Ovary (tissue), 9 donors: Measurements from ENCODE around the gene CCNA1. TPM values are rescaled to one million over a fixed set of nuclear protein-coding genes. Genes with fewer than 3 reads are reported as not detected.

Experiments
- DNase-seq, 5 donors: peaks; one replicate each; pipeline ENCODE4 v3.0.0-alpha.2; 2019 to 2020
- H3K27ac ChIP-seq, 2 donors: fragments of 200-600 bp; one replicate each; pipeline versions ENCODE4 v1.5.1 to v1.8.0; 2019 to 2022
- H3K27me3 ChIP-seq: fragments of 200-600 bp; one replicate; pipeline ENCODE4 v1.8.0; 2022
- H3K36me3 ChIP-seq: fragments of 200-600 bp; sonication (generic); one replicate; pipeline ENCODE4 v1.5.1; 2019
- H3K4me1 ChIP-seq: one replicate; pipeline ENCODE4 v1.8.1; 2013; ENCODE audit warnings: mild to moderate bottlenecking, moderate library complexity; ENCODE audit not compliant: insufficient read depth
- H3K4me3 ChIP-seq: fragments of 200-600 bp; sonication (generic); one replicate; pipeline ENCODE4 v1.5.1; 2017
- H3K9me3 ChIP-seq, 2 donors: fragments of 200-600 bp in 1 of 2; sonication (generic) in 1 of 2; one replicate each; pipeline versions ENCODE4 v1.5.1 to v1.8.1; 2013 to 2019; ENCODE audit warnings: mild to moderate bottlenecking in 1 of 2, moderate library complexity in 1 of 2
- EP300 ChIP-seq: sonication (generic); formaldehyde crosslinking; IDR thresholded peaks from one replicate; pipeline ENCODE4 v1.6.1; 2017; ENCODE audit warnings: antibody characterized with exemption
- POLR2A ChIP-seq: fragments of 450-650 bp; IDR thresholded peaks from one replicate; pipeline ENCODE4 v1.6.1; 2017; ENCODE audit warnings: antibody characterized with exemption, mild to moderate bottlenecking, moderate library complexity
- WGBS, 3 donors: extraction: QIAGEN DNeasy Blood & Tissue Kit in 1 of 3; methylation state at CpG; one replicate each; pipeline versions ENCODE4 v1.1.5 to v1.1.7; 2013 to 2017; 5-methylcytosine and 5-hydroxymethylcytosine counted together
- intact Hi-C, 4 donors: fragments of 100-400 bp; cut with DNase I; formaldehyde crosslinking; loops; one replicate each; pipeline versions ENCODE4 v1.11.0 to v1.15.1; 2022 to 2023
- polyA plus RNA-seq, 2 donors: library from polyadenylated mRNA; stranded (reverse); fragments of 200-250 nt in 1 of 2; fragments of 350-450 nt in 1 of 2; fragmentation: Illumina TruSeq in 1 of 2; extraction: RNeasy Lipid Tissue Mini Kit (QIAGEN cat#74804) in 1 of 2; gene quantifications; one replicate each; pipeline ENCODE4 v1.2.3, GENCODE V29; 2013 to 2014
- total RNA-seq, 7 donors: library from RNA; depleted of rRNA in 2 of 7; stranded (reverse); fragments of >200 nt in 2 of 7; fragmentation: NEBNext Ultra II Directional in 3 of 7; extraction: Animal tissue kit (Norgen Biotek cat#: 25700) in 3 of 7; gene quantifications; one replicate each; pipeline versions ENCODE4 v1.1.0 to v1.2.4, GENCODE V29; 2016 to 2023
- TF ChIP-seq, protein P1 (sequence below), 3 donors: fragments of 450-650 bp in 2 of 3; fragments of 200-600 bp in 1 of 3; IDR thresholded peaks; one replicate each; pipeline versions ENCODE4 v1.5.1 to v1.8.0; 2016 to 2022; ENCODE audit warnings: antibody characterized with exemption in 3 of 3, mild to moderate bottlenecking in 1 of 3
- donor health status: DM: no; HTN: no; CAD: no; lungs with moderate emphysema.
- donor health status: DM: no; HTN: no; CAD: no.
- donor health status: Bipolar disorder and iron deficiency.
- donor health status: DM: yes; HTN: yes; CAD: no.
- donor health status: DM: no; HTN: no; CAD: no.
- donor health status: DM: yes; HTN: yes; CAD: no.

CCNA1 gene
- total and polyA plus RNA-seq, 9 donors = 0.13 to 12.5 (median 1.1) TPM; not detected in 2

DNA sequence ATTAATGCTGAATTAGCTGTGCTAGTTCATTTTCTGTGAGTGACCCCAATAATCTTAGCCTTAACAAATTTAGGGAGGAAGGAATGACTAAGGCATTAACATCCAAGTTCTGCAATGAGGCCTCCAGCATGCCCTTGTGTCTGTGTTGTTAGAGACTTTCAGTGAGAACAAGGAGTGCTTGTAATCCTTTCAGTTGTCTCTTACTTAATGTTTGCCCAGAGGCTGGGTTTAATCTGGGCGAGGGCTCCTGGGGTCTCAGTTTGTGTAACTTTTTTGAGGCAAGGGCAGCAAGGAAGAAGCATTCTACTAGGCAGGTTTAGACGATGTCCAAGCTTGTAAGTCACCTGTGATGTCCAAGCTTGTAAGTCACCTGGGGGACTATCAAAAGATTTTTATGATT lies 24.3 kb downstream of the CCNA1 start:
- Histone ChIP-seq H3K27me3 (no peaks in the 10 kb centered on the region), H3K4me3 (no peak overlapping the region), H3K27ac (no peak overlapping the region), H3K9me3 (no peaks in the 10 kb centered on the region), H3K4me1 (no peaks in the 10 kb centered on the region), H3K36me3 (no peaks in the 10 kb centered on the region)
- WGBS, 3 donors = 63 to 71% (median 71%) methylated on average over 2 of the region's 2 CpGs
- no peak for DNase-seq
- TF ChIP-seq EP300 (no peak), POLR2A (no peak)
- TF ChIP-seq, protein P1, sequence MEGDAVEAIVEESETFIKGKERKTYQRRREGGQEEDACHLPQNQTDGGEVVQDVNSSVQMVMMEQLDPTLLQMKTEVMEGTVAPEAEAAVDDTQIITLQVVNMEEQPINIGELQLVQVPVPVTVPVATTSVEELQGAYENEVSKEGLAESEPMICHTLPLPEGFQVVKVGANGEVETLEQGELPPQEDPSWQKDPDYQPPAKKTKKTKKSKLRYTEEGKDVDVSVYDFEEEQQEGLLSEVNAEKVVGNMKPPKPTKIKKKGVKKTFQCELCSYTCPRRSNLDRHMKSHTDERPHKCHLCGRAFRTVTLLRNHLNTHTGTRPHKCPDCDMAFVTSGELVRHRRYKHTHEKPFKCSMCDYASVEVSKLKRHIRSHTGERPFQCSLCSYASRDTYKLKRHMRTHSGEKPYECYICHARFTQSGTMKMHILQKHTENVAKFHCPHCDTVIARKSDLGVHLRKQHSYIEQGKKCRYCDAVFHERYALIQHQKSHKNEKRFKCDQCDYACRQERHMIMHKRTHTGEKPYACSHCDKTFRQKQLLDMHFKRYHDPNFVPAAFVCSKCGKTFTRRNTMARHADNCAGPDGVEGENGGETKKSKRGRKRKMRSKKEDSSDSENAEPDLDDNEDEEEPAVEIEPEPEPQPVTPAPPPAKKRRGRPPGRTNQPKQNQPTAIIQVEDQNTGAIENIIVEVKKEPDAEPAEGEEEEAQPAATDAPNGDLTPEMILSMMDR (IDR thresholded peaks at IDR 0.05) = no peak
- intact Hi-C loops = no loop called here

DNA sequence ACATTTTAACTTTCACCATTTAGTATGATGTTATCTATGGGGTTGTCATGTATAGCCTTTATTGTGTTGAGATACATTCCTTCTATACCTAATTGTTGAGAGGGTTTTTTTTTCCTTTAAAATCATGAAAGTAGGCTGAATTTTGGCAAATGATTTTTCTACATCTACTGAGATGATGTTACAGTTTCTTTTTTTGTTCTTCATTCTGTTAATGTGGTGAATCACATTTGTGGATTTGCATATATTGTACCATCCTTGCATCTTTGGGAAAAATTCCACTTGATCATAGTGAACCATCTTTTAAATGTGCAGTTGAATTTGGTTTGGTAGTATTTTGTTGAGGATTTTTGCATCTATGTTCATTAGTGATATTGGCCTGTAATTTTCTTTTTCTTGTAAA lies 29.2 kb downstream of the CCNA1 start:
- no peak overlapping the region for H3K27ac ChIP-seq
- H3K27me3 ChIP-seq = no peaks in the 10 kb centered on the region
- intact Hi-C loops = no loop called here
- no peak overlapping the region for H3K4me3 ChIP-seq
- DNase-seq = no peak
- H3K9me3 ChIP-seq = no peaks in the 10 kb centered on the region
- no peaks in the 10 kb centered on the region for H3K36me3 ChIP-seq
- no peak for TF ChIP-seq EP300
- no peak for TF ChIP-seq POLR2A
- TF ChIP-seq, protein P1 (IDR thresholded peaks at IDR 0.05) = no peak
- no peaks in the 10 kb centered on the region for H3K4me1 ChIP-seq

DNA sequence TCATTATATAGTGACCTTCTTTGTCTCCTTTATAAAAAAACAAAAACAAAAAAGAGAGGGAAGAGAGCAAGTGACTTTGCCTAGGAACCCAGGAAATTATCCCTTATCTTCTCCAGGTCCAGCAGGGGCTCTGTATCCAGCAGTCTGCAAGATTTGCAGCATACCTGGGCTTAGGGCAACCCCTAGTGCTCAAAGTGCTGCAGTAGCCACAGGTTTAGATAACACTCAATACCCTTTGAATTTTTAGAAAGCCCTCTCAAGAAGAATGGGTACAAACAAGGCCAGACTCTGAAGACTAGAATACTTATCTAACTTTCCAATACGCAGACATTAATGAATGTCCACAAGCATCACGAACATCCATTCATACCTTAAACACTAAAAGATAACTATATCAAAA lies 43.2 kb downstream of the CCNA1 start:
- Histone ChIP-seq H3K27me3 (no peaks in the 10 kb centered on the region), H3K27ac (no peak overlapping the region), H3K36me3 (no peaks in the 10 kb centered on the region), H3K9me3 (no peaks in the 10 kb centered on the region), H3K4me3 (no peak overlapping the region), H3K4me1 (no peaks in the 10 kb centered on the region)
- intact Hi-C loops = no loop called here
- no peak for DNase-seq
- TF ChIP-seq, protein P1 (IDR thresholded peaks at IDR 0.05) = no peak
- TF ChIP-seq EP300 (no peak), POLR2A (no peak)
- 78 to 89% (median 78%) methylated on average over 2 of the region's 2 CpGs for WGBS, 3 donors

DNA sequence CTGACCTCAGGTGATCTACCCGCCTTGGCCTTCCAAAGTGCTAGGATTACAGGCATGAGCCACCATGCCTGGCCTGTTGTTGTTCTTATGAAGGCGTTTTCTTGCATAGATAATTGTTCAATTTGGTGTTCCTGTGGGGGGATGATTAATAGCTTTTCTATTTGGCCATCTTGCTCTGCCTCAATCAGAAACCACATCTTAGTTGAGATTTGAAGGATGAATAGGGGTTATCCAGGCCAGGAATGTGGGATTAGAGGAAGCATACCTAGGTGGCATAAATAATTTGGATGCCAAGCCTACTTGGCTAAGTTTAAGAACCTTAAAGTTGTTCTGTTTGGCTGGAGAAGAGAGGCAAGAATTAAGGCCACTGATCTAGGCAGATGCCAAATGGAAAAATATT lies 44.4 kb downstream of the CCNA1 start:
- no peak for DNase-seq
- no peaks in the 10 kb centered on the region for H3K27me3 ChIP-seq
- intact Hi-C loops = no loop called here
- no peak overlapping the region for H3K27ac ChIP-seq
- H3K9me3 ChIP-seq = no peaks in the 10 kb centered on the region
- 59 to 73% (median 69%) methylated on average over 2 of the region's 2 CpGs for WGBS, 3 donors
- H3K4me1 ChIP-seq = no peaks in the 10 kb centered on the region
- H3K36me3 ChIP-seq = no peaks in the 10 kb centered on the region
- no peak overlapping the region for H3K4me3 ChIP-seq
- TF ChIP-seq POLR2A (no peak), EP300 (no peak)
- TF ChIP-seq, protein P1 (IDR thresholded peaks at IDR 0.05) = no peak
